Measurements from ENCODE around the gene TRIM46. TPM values are rescaled to one million over a fixed set of nuclear protein-coding genes. Genes with fewer than 3 reads are reported as not detected.

TRIM46 gene
- total RNA-seq, 4 donors from 2014 or later: 6.0 to 20.4 (median 12.7) TPM

- Histone ChIP-seq H3K9me3 (no peaks in the 10 kb centered on the region), H3K27ac (no peak overlapping the region), H3K4me1 (peaks cover 0 to 33% (median 9%) of the 10 kb centered on the region in 4 donors), H3K27me3 (no peaks in the 10 kb centered on the region), H3K36me3 (peaks cover 0 to 79% (median 0%) of the 10 kb centered on the region in 3 donors), H3K4me3 (no peak overlapping the region)
- TF ChIP-seq POLR2A (IDR thresholded peaks at IDR 0.05) (no peak), EP300 (IDR thresholded peaks at IDR 0.05) (no peak)
- TF ChIP-seq, protein P1, sequence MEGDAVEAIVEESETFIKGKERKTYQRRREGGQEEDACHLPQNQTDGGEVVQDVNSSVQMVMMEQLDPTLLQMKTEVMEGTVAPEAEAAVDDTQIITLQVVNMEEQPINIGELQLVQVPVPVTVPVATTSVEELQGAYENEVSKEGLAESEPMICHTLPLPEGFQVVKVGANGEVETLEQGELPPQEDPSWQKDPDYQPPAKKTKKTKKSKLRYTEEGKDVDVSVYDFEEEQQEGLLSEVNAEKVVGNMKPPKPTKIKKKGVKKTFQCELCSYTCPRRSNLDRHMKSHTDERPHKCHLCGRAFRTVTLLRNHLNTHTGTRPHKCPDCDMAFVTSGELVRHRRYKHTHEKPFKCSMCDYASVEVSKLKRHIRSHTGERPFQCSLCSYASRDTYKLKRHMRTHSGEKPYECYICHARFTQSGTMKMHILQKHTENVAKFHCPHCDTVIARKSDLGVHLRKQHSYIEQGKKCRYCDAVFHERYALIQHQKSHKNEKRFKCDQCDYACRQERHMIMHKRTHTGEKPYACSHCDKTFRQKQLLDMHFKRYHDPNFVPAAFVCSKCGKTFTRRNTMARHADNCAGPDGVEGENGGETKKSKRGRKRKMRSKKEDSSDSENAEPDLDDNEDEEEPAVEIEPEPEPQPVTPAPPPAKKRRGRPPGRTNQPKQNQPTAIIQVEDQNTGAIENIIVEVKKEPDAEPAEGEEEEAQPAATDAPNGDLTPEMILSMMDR (IDR thresholded peaks at IDR 0.05): no peak
- 93 to 96% methylated on average over 3 of the region's 3 CpGs for WGBS, 2 donors
- no peak for DNase-seq (ENCODE audit: low spot score in 2 of 2)
Observed at GRCh38 chr1:155198547-155198906, 24.9 kb downstream of the TRIM46 start.

GRCh38 chr1:155199792-155200191, 26.1 kb downstream of the TRIM46 start:
- Histone ChIP-seq H3K9me3 (no peaks in the 10 kb centered on the region), H3K36me3 (peaks cover 0 to 90% (median under 1%) of the 10 kb centered on the region in 3 donors), H3K27me3 (no peaks in the 10 kb centered on the region), H3K27ac (no peak overlapping the region), H3K4me1 (peaks cover 0 to 24% (median 6%) of the 10 kb centered on the region in 4 donors), H3K4me3 (no peak overlapping the region)
- WGBS, 2 donors: 83 to 91% methylated on average over 4 of the region's 4 CpGs
- no peak for DNase-seq (ENCODE audit: low spot score in 2 of 2)
- TF ChIP-seq POLR2A (IDR thresholded peaks at IDR 0.05) (no peak), EP300 (IDR thresholded peaks at IDR 0.05) (no peak)
- TF ChIP-seq, protein P1 (IDR thresholded peaks at IDR 0.05): no peak

DNA sequence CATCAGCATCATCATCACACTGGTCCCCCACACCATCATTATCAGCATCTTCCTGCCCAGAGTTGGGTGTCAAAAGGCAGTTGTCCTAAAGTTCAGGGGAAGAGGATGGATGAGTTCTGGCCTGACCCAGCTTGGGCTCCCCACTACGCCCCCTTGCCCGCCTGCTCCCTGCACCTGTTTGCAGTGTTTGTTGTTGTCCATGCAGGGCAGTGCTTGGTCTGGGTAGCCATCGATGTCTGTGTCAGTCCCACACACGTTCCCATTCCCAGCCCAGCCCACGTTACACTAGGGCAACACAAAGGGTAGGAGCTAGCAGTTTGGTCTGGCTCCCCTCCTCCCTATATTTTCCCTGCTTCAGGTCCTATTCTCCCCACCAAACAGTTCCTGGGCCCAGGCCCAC, 27.3 kb downstream of the TRIM46 start:
- H3K4me1 ChIP-seq: peaks cover 0 to 20% (median 2%) of the 10 kb centered on the region in 4 donors
- no peak for DNase-seq (ENCODE audit: low spot score in 2 of 2)
- no peaks in the 10 kb centered on the region for H3K27me3 ChIP-seq
- no peak overlapping the region for H3K4me3 ChIP-seq
- H3K27ac ChIP-seq: no peak overlapping the region
- H3K36me3 ChIP-seq: peaks cover 0 to 92% (median 5%) of the 10 kb centered on the region in 3 donors
- 83 to 84% methylated on average over 5 of the region's 5 CpGs for WGBS, 2 donors
- H3K9me3 ChIP-seq: no peaks in the 10 kb centered on the region
- no peak for TF ChIP-seq EP300 (IDR thresholded peaks at IDR 0.05)
- TF ChIP-seq, protein P1 (IDR thresholded peaks at IDR 0.05): no peak
- no peak for TF ChIP-seq POLR2A (IDR thresholded peaks at IDR 0.05)

DNA sequence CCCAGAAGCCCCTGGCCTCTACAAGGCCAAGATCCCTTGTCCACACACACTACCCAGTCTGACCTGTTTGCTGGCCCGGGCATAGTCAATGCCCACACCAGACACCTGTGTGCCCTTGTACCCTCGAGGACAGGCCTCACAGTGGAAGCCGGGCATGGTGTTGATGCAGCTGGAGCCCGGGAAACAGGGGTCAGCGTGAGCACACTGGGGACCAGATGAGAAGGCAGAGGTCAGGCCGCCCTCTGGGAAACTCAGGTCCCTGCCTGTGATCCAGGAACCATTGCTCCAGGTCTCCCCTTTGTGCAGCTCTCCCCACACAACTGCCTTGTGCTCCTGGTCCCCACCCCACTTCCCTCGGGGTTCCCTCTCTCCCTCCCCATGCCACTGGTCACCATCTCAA, 28.5 kb downstream of the TRIM46 start:
- no peak overlapping the region for H3K27ac ChIP-seq
- H3K27me3 ChIP-seq: no peaks in the 10 kb centered on the region
- peaks cover 0 to 79% (median 5%) of the 10 kb centered on the region in 3 donors for H3K36me3 ChIP-seq
- DNase-seq (ENCODE audit: low spot score in 2 of 2): no peak
- WGBS, 2 donors: 70 to 86% methylated on average over 6 of the region's 7 CpGs
- H3K4me1 ChIP-seq: peaks cover 0 to 20% (median 8%) of the 10 kb centered on the region in 4 donors
- TF ChIP-seq EP300 (IDR thresholded peaks at IDR 0.05) (no peak), POLR2A (IDR thresholded peaks at IDR 0.05) (no peak)
- TF ChIP-seq, protein P1 (IDR thresholded peaks at IDR 0.05): no peak
- H3K9me3 ChIP-seq: no peaks in the 10 kb centered on the region
- no peak overlapping the region for H3K4me3 ChIP-seq

DNA sequence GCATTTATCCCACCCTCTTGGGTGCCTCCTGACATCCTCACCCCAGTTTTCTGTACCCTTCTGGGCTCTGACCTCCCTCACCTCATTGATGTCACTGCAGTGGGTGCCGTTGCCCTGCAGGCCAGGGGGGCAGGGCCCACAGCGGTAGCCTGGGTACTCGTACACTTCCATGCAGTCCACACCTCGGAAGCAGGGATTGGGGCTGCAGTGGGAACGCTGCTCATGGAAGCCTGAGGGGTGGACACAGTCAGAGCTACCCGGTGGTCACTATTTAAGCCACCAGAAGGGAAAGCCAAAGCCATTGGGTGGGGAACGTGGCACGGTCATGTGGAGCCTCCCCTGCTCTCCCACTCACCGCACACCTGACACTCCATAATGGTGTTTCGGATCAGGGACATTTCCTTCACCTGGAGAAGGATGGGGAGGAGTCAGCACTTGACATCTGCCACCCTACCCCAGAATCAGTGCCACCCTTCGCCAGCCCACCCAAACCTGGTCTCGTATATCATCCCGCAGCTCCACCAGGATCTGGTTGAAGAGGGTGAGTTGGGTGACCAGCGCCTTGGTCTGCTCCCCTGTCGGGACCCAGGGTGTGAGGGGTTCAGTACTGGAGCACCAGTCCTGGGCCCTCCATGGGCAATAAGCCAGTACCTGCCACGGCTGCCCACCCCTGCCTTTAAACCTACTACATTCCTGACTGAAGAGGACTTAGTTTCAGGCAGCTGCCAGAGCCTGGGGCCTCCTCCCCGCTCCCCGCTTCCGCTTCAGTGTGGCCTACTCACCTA, 29.3 kb downstream of the TRIM46 start:
- DNase-seq (ENCODE audit: low spot score in 2 of 2): no peak
- Histone ChIP-seq H3K27me3 (no peaks in the 10 kb centered on the region), H3K4me1 (peaks cover 0 to 28% (median 15%) of the 10 kb centered on the region in 4 donors), H3K36me3 (peaks cover 0 to 71% (median 5%) of the 10 kb centered on the region in 3 donors), H3K9me3 (no peaks in the 10 kb centered on the region), H3K27ac (no peak overlapping the region), H3K4me3 (no peak overlapping the region)
- TF ChIP-seq, protein P1 (IDR thresholded peaks at IDR 0.05): no peak
- TF ChIP-seq EP300 (IDR thresholded peaks at IDR 0.05) (no peak), POLR2A (IDR thresholded peaks at IDR 0.05) (no peak)
- 87% methylated on average over 14 to 17 of the region's 19 CpGs for WGBS, 2 donors

All from tibial nerve (tissue), 4 donors.